ENCODE results near the gene RRP9.
"Not testable (repeated sequence)": the region's sequence is repeated elsewhere in the genome, so short reads cannot be mapped to it uniquely, and the experiment has no call there.

Gene RRP9

DNA sequence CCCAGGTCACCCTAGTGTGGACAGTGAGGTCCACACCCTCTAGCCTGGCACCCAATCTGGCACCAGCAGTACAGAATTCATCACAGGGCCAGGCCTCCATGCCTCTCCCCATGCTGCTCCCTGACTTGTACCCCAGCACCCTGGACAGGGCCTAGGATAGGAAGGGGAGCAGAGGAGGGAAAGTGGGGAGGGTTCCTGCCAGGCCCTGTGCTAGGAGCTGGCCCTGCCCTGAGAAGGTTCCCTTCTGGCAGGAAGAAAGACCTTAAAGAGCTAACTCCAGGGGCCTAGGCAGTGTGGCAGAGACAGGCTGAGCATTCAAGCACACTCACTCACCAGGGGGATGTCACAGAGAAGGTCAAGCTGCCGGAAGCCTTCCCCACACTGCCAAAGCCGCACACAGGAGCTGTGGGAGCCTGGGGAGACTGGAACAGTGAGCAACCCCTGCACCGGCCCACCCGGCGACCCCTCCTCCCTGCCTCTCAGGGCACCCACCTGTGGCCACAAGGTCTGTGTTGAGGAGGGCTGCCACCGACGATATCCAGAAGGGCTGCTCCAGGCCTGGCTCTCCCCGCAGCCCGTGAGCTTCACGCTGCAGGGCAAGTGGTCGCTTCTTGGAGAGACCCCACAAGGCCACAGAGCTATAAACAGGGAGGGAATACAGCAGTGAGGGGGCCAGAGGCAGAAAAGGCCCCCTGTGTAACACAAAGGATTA lies 7.4 kb downstream of the RRP9 start:
- H3K4me3 ChIP-seq (ENCODE audit: low read depth, low read length): no peak overlapping the region
- TF ChIP-seq, protein P1, sequence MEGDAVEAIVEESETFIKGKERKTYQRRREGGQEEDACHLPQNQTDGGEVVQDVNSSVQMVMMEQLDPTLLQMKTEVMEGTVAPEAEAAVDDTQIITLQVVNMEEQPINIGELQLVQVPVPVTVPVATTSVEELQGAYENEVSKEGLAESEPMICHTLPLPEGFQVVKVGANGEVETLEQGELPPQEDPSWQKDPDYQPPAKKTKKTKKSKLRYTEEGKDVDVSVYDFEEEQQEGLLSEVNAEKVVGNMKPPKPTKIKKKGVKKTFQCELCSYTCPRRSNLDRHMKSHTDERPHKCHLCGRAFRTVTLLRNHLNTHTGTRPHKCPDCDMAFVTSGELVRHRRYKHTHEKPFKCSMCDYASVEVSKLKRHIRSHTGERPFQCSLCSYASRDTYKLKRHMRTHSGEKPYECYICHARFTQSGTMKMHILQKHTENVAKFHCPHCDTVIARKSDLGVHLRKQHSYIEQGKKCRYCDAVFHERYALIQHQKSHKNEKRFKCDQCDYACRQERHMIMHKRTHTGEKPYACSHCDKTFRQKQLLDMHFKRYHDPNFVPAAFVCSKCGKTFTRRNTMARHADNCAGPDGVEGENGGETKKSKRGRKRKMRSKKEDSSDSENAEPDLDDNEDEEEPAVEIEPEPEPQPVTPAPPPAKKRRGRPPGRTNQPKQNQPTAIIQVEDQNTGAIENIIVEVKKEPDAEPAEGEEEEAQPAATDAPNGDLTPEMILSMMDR (IDR thresholded peaks at IDR 0.05; ENCODE audit: low read depth, low read length): no peak

DNA sequence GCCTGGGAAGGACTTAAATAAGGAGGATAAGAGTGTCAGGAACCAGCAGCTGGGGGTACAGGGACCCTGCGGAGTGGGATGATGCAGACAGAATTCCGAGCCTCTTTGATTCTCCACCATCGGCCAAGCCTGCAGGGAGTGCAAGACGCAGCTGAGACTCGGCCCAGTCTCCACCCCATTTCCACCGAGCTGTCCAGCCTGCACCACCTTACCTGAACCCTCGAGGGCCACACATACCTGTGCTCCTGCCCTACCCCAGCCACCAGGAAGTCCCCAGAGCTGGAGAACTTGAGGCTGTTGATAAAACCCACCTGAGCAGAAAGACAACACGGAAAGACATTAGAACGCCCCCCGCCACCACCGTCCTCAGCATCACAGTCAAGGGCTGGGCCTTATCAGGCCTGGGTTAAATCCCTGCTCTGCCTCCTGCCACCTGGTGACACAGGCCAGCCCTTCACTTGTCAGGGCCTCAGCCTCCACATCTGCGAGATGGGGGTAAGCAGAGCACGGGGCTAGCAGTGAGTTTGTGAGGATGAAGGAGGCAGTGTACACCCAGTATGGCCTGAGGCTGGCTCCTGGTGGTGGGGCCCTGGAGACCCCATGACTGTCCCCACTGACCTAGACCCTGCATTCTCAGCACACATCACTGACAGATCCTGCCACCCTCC lies 8.1 kb downstream of the RRP9 start:
- no peak overlapping the region for H3K4me3 ChIP-seq (ENCODE audit: low read depth, low read length)
- TF ChIP-seq, protein P1 (IDR thresholded peaks at IDR 0.05; ENCODE audit: low read depth, low read length): no peak

DNA sequence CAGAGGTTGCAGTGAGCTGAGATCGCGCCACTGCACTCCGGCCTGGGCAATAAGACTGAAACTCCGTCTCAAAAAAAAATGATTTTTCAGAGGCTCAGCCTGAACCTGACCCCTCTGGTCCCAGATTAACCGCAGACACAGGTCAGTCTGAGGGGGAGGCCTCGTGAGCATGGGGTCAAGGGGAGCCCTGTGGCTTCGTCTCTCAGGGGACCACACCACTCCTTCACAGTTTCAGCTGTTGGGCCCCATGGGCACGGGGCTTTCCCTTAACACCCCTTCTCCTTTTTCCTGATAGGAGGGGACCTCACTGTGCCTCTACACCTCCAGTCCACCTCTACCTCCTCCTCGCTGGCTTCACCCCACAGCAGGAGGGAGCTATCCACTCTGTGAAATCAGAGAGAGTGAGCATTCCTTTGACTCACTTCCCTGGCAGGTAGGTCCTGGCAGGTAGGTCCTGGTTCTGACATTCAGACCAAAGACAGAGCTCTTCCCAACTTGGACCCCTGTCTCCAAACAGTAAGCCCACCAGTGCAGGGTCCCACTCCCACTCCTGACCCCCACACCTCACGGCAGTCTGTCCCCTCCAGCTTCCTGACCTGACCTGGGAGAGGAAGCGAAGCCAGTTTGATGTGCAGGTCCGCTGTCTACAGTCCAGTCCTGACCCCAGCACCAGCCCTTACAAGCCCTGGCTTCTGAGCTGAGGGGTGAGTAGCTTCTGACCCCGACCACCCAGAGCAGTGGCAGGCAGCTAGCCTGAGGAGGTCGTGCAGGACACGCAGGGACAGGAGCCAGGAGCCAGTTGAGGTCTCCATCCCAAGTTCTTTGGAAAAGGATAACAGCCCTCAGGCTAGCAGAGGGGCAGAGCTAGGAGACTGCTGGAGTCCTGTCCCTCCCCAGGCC lies 9.0 kb downstream of the RRP9 start:
- TF ChIP-seq, protein P1 (IDR thresholded peaks at IDR 0.05; ENCODE audit: low read depth, low read length): no peak
- no peak overlapping the region for H3K4me3 ChIP-seq (ENCODE audit: low read depth, low read length)

DNA sequence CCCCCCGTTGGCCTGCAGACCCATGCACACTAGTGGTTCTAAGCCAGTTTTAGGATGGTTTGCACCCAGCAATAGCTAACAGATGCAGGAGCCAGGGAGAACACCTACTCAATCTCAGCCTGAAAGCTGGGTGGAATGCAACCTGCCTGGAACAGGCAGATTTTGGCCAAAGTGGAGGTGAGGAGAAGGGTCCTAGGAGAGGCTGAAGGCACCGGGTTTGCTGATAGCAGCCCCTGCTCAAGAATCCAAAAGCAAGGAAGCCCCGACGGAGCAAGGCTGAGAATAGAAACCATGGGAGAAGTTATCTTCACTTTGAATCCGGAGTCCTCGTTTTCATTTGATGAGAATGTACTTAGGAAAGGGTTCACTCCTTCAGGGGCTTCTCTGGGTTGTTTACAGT lies 9.9 kb downstream of the RRP9 start:
- TF ChIP-seq, protein P1 (IDR thresholded peaks at IDR 0.05; ENCODE audit: low read depth, low read length): no peak
- no peak overlapping the region for H3K4me3 ChIP-seq (ENCODE audit: low read depth, low read length)

DNA sequence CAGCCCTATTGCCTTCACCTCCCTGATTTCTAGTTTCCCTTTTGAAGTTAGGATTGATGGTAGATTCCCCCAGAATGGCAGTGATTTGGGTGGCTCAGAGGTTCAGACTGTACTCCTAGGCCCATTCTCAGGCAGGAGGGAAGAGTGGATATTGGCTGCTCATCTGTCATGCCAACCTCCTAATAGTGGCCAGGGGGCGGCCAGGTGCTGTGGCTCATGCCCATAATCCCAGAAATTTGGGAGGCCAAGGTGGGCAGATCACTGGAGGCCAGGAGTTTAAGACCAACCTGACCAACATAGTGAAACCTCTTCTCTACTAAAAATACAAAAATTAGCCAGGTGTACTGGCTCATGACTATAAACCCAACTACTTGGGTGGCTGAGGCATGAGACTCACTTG lies 11.3 kb downstream of the RRP9 start:
- TF ChIP-seq, protein P1 (IDR thresholded peaks at IDR 0.05; ENCODE audit: low read depth, low read length): no peak

DNA sequence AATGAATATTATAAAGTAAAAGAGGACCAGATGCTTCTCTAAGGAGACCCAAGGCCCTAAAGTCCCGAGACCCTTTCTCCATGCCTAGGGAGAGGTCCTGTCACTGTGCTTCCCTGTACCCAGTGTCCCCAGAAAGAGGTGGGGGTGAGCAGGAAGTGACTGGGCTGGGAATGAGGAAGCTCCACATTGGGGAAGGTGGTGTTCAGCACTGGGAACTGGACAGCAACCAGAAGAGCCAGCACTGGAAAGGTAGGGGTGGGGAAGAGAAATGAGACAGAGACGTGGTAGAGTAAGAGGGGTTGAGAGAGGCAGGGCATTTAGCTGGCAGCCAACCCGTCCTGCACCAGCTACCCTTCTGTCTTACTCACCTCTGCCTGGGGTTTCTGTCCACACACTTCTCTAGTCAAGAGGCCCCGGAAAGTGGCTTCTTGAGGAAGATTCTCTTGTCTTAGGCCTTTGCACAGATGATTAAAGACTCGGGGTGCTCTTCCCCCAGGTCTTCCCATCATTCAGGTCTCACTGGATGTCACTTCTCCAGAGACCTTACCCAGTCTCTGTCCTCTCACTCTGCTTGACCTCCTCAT lies 12.2 kb downstream of the RRP9 start:
- no peak overlapping the region for H3K4me3 ChIP-seq (ENCODE audit: low read depth, low read length)

More for the DNA sequence above, 11.3 kb downstream of the RRP9 start:
- no peak overlapping the region for H3K4me3 ChIP-seq (ENCODE audit: low read depth, low read length)

DNA sequence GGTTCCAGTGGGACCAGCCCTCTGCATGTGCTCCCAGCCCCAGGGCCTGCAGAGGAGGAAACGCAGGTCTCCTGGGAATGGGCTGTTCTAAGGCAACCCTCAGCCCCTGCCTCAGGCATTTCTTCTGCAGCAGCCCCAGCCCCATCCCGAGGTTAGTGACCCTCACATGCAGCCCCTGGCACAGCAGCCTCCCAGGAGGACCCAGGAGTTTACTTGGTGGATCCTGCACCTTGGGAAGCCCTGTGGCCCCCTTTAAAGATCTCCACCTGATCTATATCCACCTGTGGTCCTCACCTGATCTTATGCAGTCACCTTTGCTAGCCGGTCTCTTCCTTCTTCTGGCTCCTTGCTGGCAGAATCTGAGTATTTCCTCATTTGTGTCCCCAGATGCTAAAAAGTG lies 12.7 kb downstream of the RRP9 start:
- H3K4me3 ChIP-seq (ENCODE audit: low read depth, low read length): not testable (repeated sequence)

More for the DNA sequence above, 12.2 kb downstream of the RRP9 start:
- TF ChIP-seq, protein P1 (IDR thresholded peaks at IDR 0.05; ENCODE audit: low read depth, low read length): no peak
